Esophagus squamous epithelium (tissue), 4 donors: ENCODE data around the gene FLT3.

Source experiments
- CTCF ChIP-seq, 6 experiments: fragments of 450-650 bp in 4 of 6; fragments of 200-600 bp in 2 of 6; sonication (generic) in 2 of 6; IDR thresholded peaks; one replicate each; pipeline ENCODE4 v1.5.1; 2016 to 2019; ENCODE audit warnings: antibody characterized with exemption in 6 of 6, mild to moderate bottlenecking in 4 of 6, moderate library complexity in 4 of 6
- POLR2A ChIP-seq, 4 donors: fragments of 450-650 bp; IDR thresholded peaks; one replicate each; pipeline ENCODE4 v1.6.1; 2017; ENCODE audit warnings: antibody characterized with exemption in 4 of 4, mild to moderate bottlenecking in 4 of 4, moderate library complexity in 3 of 4

- no peak for TF ChIP-seq CTCF (IDR thresholded peaks at IDR 0.05)
- TF ChIP-seq POLR2A (IDR thresholded peaks at IDR 0.05): no peak
Measured at GRCh38 chr13:27967203-27967735, 133.1 kb downstream of the FLT3 start.
